GM21390 (cell line): ENCODE measurements around the gene ATP12A.

Source experiments
- ATAC-seq: cut with Tn5 transposase; IDR thresholded peaks from one replicate; pipeline ENCODE4 v1.9.1; 2021; ENCODE audit not compliant: unreplicated experiment

Gene ATP12A

DNA sequence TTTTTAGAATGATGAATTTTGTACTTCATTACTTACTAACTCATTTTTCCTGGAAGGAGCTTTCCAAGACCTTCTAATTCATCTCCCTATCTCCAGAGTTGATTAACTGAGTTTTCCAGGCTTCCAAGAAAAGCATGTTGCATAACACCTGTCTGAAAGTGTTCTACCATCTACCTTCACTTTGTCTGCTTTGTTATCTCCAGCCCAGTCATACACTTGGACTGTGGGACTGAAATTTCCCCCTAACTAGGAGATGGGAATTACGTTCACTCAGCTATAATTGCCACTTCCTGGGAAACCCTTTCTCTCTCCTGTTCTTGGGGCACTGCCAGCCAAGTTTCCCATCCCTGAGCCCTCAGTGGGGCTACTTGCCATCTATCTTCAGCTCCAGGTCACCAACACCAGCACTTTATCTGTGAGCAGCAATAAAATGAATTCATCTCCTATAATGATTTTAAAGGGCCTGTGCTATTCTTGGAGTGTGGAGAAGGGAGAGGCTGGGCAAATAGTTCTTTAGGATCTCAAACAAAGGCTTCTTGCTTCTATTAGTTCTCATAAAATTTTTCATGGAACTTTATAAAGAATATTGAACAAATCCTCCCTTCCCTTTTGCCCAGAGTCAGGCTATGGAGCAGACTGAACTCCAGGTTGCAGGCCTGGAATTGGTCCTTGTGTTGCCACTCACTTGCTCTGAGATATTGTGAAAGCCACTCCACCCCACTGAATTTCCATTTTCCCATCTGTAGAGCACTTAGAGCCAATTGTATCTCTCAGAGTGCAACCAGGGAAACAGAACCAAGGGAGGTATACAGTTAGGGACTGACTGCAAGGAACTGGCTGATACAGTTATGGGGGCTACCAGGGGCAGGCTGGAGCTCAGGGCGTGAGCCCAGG lies 17.8 kb upstream of the ATP12A start:
- ATAC-seq, result no peak

DNA sequence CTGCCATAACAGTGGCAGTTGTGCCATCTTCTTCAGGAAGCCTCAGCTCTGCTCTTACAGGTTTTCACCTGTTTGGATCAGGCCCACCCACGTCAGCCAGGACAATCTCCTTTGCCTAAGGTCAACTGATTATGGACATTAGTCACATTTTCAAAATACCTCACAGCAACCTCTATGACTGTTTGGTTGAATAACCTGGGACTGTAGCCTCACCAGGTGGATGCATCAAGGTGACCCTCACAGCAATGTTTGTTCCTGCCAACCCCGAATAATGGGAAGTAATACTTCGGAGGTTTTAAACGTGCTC lies 17.2 kb upstream of the ATP12A start:
- ATAC-seq, result no peak

DNA sequence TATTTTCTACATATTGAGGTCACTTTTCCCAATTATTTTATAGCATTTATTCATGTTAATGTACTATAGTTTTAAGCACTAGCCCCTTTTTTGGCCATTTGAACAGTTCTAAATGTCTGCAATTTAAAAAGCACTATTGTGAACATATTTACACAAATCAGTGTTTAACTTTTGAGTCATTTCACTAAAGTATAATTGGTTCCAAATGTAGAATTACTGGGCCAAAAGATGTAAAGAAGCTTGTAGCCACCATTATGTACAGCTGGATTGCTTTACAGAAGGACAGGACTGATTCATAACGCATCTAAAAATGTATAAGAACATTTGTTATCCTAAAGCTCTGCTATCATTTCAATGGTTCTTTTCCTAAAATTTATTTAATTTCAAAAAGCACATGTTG lies 16.6 kb upstream of the ATP12A start:
- ATAC-seq, result no peak

DNA sequence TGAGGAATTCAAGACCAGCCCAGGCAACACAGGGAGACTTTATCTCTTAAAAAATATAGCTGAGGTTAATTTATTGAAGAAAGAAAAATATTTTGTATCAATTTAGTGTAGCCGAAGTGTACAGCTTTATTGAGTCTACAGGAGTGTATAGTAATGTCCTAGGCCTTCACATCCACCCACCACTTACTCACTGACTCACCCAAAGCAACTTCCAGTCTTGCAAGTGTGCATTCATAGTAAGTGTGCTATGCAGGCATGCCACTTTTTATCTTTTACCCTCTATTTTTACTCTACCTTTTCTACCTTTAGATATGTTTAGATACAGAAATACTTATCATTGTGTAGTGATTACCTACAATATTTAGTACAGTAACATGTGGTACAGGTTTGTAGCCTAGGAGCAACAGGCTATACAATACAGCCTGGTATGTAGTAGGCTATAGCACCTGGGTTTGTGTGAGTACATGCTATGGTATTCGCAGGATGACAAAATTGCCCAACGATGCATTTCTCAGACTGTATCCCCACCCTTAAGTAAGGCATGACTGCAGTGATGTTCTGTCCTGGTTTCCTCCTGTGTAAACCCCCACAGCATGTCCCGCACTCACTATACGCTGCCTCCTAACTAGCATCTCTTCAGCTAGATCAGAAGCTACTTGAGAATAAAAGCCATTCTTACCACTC lies 15.3 kb upstream of the ATP12A start:
- ATAC-seq, result no peak

DNA sequence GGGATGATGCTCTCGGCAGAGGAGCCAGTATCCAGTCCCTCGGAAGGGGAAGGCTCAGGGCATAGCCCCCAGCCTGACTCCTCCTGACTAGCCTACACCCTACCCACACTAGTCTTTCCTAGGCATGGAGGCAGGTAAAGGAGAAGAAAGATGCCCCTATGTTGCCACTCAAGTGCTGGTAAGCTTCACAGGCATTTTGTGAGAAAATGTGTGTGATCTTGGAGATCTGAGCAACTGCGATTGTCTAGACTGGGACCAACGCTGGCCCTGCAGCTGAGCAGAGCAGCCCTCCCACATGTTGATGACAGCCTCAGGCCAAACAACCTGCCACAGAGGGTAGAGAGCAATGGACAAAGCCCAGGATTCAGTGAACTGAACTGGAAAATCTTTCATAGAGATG lies 11.7 kb upstream of the ATP12A start:
- no peak for ATAC-seq

DNA sequence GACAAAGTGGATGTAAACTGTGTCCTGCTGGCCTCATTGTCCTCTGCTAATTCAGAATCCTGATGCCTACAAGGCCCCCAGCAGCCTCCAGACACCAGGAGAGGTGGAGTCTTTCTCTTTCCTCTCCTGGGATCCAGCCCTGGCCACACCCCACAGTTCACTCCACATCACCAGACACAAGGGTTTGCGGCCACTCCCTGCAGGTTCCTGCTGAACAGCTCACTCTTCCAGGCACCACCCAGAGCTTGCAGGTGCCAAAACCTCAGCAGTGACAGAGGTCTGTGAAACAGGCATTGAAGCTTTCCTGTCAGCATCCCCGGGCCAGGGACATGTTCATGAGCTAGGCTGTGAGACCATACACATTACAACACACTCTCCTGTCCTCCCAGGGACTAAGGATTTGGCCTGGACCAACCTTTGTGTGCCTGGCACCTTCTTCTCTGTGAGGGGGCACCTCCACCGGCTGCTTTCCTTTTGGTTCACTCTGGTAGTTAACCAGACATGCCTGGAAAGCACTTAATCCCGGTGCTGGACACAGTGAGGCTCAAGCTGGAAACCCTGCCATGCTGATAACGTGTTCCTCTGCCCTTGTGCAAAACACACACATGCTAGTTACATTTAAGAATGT lies 11.1 kb upstream of the ATP12A start:
- no peak for ATAC-seq

DNA sequence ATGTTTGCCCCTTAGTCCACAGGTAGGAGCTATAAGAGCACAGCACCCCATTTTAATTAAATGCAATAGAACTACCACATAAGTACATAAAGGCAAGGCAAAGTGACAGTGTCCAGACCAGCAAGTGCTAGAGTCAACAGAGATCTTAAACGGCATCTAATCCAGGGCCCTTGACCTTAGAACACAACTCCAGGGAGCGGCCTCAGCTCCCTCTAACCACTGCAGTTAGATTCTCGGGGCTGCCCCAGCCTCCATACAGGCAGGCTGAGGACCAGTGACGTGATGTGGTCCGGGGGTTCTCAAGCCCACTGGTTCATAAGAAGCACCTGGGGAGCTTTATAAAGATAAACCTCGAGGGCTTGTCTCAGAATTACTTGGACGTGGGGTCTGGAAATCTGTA lies 10.0 kb upstream of the ATP12A start:
- no peak for ATAC-seq

DNA sequence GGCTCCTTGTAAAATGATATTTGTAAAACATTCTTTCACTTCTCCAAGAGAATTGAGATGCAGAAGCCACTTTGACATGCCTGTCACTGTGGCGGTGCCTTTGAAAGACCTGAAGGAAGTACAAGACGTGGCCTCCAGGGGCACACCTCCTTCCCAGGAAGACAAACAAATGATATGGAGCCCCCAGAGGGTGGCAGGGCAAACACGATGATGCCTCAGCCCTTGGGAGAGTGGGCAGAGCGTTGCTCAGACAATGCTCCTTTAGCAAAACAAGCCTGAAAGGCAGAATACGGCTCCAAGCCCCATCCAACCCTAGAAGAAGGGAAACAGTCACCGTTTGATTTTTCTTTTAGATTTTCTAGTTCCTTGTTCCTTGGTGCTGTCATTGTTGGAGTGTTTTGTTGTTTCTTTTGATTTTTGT lies 9.2 kb upstream of the ATP12A start:
- no peak for ATAC-seq

DNA sequence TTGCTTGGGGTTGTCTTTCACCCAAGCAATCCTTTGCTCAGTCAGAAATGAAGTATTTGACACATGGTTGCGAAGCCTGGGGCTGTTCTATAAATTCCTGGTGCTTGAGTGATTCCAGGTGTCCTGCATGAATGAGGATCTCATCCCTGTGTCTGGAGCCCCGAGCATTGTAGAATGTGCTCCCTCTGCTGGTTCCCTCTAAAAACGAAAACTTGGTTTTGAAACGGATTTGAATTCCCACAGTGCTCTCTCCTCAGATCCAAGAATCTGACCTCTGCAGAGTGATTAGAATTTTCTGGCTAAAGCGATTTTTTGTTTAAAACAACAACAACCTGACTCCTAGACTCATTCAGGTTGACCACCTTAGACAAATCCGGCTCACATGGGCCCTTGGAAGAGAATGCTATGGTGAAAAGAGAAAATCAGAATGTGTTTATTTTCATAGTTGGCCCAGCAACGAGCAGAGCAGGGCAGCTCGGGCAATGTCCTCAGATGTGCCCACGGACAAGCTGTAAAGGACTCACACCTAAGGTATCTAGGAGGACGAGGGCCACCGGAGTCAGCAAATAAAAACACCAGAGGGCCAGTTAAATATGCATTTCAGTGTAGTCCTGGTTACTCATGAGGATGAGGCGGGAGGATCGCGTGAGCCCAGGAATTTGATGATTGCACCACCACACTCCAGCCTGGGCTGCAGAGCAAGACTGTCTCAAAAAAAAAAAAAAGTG lies 8.7 kb upstream of the ATP12A start:
- ATAC-seq, result no peak

DNA sequence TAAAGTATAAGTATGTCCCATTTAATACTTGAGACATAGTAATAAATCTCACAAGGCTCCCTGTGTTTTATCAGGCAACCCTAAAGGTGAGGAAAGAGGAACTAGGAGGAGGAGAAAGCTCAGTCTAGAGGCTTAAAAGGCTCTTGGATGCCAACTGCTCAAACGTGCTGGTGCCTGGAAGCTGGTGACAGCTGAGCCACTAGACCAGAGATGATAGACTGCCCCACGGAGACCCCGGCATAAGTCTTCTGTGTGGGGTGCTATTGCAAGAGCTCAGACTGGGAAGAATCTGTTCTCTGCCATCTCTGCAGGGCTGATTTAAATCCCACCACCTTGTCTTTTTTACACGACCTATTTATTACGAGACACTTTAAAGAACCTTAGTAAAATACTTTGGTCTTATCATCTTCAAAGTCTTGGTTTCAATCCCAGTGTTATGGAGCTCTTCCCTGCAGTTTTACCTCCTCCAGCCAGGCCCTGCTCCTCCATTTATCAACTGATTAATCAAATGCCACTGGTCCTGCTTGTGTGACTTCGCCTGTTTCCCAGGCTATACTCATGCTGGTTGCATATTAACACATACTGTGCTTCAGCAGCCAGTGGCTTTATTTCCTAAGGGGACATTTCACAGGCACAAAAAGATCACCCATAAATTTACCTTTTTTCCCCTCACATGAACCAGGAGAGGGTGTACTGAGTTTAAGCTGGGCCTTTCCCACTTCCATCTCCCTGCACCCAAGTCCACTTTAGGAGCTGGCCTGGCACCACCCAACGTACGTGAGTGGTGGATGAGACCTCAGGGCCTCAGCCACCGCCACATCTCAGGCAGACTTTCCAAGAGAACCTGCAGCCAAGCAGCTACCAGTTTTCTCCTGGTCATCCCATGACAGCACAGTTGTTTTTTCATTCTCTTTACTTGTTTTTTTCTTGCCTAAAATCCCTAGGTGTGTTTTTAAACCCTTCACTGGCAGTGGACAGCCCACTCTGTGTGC lies 7.8 kb upstream of the ATP12A start:
- ATAC-seq, result no peak

DNA sequence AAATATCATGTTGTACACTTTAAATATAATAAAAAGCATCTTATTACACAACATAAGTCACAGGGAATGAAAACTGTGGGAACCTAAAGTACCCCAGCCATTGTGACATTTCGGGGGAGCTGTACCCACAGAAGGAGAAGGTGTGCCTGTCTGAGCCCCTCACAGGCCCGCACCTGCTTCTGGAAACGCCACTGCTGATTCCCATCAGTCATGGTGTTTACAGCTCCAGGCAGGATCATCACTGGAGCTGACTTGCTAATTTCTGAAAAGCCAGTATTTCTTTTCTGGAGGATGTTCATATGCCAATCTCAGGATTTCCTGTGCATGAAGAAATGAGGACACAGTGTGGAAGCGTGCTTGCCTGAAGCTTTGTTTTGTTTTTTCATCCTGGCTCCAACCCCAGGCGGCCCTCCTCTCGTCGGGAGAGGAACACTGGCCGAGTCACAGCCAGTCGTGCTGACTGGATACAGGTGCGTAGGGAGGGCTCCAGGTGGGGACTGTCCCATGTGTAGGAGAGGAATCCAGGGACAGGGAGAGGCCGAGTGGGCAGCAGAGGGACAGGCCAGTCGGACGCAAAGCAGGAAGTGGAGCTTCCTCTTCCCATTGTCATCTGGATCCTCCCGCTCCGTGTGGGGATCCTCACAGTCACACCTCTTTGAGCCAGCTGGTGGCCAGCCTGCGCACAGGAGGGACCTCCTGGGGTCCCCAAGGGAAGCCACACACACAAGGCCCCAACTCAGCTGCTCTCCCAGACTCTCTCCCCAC lies 4.2 kb upstream of the ATP12A start:
- no peak for ATAC-seq

DNA sequence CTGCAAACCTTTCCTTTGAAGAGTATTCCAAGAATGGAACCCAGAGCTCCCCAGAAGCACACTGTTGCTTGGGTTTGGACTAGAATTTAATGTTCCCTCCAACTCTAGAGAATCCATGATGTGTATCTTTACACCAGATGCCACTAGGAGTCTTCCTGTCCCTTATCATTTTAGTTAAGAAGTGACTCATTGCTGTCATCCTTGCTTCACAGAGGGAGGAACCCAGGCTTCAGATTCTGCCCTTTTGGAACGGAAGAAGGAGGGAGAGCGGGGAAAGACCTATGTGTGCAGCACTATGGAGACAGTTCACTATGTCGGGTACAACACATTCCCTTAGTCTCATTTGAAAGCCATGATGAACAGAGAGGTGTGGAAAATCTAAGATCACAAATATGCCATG lies 2.1 kb upstream of the ATP12A start:
- no peak for ATAC-seq

DNA sequence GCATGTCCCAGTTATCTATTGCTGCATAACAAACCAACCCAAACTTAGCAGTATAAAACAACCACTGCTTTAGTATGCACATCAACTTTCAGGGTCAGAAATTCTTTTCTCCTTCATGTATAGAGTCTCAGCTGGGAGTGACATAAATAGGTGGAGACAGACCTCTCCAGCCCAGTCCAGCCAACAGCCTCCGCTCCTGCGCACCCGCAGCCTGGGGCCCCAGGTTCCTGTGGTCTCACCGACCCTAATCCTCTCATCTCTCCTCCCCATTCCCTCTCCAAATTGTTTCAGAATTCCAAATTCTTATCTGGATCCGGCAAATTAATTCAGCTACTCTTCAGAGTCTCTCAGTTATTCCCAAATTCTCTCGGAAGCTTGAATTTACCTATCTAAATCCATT lies 522 bp upstream of the ATP12A start:
- no peak for ATAC-seq

DNA sequence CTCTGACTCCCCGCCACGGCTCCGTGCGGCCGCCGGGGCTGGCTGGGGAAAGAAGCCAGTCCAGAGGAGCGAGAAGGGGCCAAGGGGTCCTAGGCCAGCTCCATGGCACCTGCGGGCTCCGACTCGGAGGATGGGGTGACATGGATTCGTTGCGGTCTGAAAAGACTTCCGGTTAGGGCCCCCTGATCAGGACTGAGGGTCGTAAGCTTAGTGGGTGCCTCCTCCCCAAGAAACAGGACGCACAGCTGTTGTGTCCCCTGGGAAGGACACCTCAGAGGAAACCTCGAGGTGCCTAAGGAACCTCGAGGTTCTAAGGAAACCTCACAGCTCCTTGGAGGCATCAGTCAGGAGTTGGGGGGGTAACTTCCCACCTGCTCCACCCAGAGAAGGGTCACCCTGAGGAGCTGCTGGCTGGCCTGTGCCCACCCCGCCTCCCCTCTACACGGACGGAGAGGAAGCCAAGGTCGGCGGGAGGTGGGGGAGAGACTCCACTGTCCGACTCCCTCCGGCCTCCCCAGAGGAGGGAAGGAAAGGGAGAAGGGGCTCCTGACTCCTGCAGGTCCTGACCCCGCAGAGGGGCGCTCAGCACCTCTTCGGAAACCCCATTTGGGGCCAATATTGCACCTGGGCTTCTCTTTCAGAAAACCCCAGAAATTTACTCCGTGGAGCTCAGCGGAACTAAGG lies 855 bp downstream of the ATP12A start:
- no peak for ATAC-seq

DNA sequence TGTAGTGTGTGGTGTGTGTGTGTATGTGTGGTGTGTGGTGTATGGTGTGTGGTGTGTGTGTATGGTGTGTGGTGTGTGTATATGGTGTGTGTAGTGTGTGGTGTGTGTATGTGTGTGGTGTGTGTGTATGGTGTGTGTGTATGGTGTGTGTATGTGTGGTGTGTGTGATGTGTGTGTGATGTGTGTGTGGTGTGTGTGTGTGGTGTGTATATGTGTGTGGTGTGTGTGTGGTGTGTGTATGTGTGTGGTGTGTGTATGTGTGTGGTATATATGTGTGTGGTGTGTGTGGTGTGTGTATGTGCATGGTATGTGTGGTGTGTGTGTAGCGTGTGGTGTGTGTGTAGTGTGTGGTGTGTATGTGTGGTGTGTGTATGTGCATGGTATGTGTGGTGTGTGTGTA lies 1.7 kb downstream of the ATP12A start:
- ATAC-seq, result no peak

DNA sequence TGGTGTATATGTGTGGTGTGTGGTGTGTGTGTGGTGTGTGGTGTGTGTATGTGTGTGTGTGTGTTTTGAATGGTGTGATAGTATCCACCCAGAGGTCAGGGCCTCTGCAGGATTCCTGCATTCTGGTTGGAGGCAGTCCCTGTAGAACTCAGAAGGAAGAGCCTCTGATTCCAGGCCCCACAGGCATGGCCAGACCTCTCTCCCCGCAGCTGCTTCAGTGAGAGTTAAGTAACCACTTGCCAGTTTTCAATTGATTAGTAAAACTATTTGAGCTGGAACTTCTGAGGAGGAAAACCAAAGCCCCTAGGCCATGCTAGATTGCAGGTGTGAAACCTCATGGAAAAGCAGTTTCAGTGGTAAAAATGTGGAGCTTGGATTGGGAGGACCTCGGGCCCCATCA lies 2.1 kb downstream of the ATP12A start:
- ATAC-seq, result no peak

DNA sequence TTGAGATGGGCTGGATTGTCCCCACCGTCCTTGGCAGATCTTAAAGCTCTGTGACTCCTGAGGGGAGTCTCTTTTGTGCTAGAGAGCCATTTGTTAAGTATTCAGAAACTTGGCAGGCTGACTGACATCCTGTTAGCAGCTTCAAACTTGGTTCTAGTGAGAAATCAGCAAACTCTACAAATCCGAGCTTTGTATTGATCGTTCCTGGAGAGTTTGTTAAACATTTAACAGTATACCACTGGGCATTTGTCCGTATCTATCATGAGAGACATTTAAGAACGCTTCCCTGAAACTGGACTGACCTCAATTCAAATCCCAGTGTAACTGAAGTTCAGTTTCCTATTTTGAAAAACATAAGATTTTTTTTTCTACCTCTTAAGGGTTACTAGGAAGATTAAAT lies 3.1 kb downstream of the ATP12A start:
- no peak for ATAC-seq

DNA sequence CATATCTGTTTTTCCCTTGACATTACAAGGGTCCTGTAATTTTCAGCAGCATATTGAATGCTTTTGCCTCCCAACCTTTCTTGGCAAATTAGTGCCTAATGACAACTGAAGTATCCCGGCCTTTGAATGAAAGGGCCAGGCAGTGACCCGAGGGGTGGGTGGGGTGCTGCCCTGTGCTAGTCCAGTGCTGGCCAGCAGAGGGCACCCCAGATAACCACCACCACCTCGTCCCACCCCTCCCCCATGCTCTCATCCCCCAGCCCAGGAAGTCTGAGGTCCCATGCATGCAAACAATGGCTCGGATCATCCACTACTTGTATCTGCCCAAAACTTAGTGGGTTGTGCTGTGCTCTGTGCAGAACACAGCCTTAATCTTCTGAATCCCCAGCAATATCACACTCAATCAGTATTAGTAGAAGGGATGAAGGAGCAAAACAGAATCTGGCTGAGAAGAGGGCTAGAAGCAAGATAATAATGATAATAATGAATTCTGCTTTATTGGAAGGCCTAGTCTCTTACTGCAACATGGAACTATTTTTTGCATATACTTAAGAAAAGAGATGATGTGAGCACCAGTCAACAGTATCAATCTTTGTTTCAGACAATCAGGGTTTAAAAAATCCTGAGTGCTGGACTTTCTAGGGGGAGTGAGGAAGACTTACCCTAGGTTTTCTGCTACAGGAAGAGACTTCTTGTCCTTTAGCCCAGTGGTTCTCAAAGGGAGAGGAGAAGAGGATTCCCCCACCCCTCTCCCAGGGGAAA lies 3.8 kb downstream of the ATP12A start:
- ATAC-seq, result no peak
